ENCODE data around the gene TMEM108. TPM values are rescaled to one million over a fixed set of nuclear protein-coding genes. Genes with fewer than 3 reads are reported as not detected.
A peak's percentile ranks its signal among the peaks of the same experiment; 100 is the strongest.

TMEM108 gene
- total RNA-seq, 6 experiments from 2014 or later = 0.10 to 0.20 TPM; not detected in 4

DNA sequence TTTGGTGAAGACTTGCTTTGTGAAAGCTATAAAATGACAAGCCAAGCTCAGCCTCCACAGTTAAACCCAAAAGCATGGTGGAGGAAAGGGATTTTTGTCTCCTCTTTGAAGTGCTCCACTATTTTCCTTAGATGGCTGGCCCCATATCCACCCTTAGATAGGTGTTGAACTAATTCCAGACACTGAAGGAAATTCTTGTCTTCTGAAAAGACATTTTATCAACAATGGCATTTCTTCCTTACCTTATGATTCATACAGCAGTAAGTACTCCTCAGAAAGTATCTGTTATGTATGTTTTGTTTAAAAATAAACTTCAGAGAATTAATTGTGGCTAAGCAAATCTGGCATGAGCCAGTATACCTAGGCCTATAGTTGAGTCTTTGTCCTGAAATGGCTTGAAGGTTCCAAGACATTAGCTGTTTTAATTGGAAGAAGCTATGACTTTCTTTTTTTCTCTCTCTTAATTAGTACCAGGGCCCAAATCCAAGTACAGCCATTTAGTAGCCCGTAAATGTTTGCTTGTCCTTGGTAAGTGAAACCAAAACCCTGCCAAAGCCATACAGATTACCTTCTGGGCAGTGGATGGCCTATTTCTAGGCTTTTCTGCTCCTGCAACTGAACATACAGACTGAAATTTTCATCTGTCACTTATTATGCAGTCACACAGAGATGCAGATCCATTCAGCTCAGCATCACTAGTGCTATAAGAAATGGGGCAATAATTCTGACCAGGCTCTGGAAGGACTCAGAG is 356.5 kb downstream of the TMEM108 start:
- ATAC-seq (peak in 2 of 4 donors; percentile 18 to 50), DNase-seq (no peak)
- Histone ChIP-seq H3K4me1 (no peaks in the 10 kb centered on the region), H3K4me3 (no peak overlapping the region), H3K27ac (no peak overlapping the region), H3K36me3 (no peaks in the 10 kb centered on the region), H3K9me3 (no peaks in the 10 kb centered on the region), H3K27me3 (no peaks in the 10 kb centered on the region)
- TF ChIP-seq, protein P1, sequence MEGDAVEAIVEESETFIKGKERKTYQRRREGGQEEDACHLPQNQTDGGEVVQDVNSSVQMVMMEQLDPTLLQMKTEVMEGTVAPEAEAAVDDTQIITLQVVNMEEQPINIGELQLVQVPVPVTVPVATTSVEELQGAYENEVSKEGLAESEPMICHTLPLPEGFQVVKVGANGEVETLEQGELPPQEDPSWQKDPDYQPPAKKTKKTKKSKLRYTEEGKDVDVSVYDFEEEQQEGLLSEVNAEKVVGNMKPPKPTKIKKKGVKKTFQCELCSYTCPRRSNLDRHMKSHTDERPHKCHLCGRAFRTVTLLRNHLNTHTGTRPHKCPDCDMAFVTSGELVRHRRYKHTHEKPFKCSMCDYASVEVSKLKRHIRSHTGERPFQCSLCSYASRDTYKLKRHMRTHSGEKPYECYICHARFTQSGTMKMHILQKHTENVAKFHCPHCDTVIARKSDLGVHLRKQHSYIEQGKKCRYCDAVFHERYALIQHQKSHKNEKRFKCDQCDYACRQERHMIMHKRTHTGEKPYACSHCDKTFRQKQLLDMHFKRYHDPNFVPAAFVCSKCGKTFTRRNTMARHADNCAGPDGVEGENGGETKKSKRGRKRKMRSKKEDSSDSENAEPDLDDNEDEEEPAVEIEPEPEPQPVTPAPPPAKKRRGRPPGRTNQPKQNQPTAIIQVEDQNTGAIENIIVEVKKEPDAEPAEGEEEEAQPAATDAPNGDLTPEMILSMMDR (IDR thresholded peaks at IDR 0.05) = no peak
- TF ChIP-seq POLR2A (IDR thresholded peaks at IDR 0.05) = no peak
- intact Hi-C loops (cut with DNase I) = no loop called here
- WGBS (ENCODE audit: insufficient coverage, low coverage, low lambda C conversion rate, missing lambda C conversion rate) = 78% methylated on average over 1 of the region's 1 CpG

DNA sequence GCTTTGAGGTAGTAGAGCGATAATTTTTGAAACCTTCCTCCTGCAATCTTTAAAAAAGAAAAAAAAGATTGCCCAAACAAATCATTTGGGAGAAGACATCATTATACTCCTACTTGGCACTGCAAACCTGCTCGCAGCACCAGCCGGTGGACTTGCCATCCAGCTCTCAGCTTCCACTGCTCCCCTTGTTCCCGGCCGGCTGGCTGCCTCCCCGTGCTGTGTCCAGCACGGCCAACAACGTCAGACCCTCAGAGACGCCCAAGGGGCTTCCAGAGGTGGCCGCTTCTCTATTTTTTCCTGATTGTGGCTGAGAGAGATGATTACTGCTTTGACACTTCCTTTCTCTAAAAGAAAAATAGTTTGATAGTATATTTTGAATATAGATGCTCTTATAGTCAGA is 358.7 kb downstream of the TMEM108 start:
- 73% methylated on average over 9 of the region's 10 CpGs for WGBS (ENCODE audit: insufficient coverage, low coverage, low lambda C conversion rate, missing lambda C conversion rate)
- Histone ChIP-seq H3K4me3 (no peak overlapping the region), H3K27ac (no peak overlapping the region), H3K27me3 (no peaks in the 10 kb centered on the region), H3K36me3 (no peaks in the 10 kb centered on the region), H3K4me1 (no peaks in the 10 kb centered on the region), H3K9me3 (no peaks in the 10 kb centered on the region)
- intact Hi-C loops (cut with DNase I) = no loop called here
- TF ChIP-seq, protein P1 (IDR thresholded peaks at IDR 0.05) = no peak
- TF ChIP-seq POLR2A (IDR thresholded peaks at IDR 0.05) = no peak
- ATAC-seq (no peak), DNase-seq (no peak)

DNA sequence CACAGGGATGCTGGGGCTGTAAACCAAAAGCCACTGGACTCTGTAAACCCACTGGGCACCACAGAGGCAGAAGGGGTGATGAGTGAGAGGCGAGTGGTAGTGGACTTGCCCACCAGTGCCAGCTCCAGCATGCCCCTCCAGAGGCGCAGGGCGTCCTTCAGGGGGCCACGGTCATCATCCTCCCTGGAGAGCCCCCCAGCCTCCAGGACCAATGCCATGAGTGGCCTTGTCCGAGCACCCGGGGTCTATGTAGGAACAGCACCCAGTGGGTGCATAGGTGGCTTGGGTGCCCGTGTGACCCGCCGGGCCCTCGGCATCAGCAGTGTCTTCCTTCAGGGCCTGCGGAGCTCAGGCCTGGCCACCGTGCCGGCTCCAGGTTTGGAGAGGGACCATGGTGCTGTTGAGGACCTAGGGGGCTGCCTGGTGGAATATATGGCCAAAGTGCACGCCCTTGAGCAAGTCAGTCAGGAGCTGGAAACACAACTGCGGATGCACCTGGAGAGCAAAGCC is 361.9 kb downstream of the TMEM108 start, which contains the start of gene BFSP2:
Gene BFSP2, plus strand, starts transcription at position 51 of the 510 bp plus-strand sequence. Its CDS starts 28 bp downstream, at position 79.
- no peak for TF ChIP-seq POLR2A (IDR thresholded peaks at IDR 0.05)
- Histone ChIP-seq H3K27ac (no peak within 1 kb of the TSS), H3K27me3 (no peaks in the 10 kb centered on the region), H3K9me3 (no peaks in the 10 kb centered on the region), H3K36me3 (no peaks in the 10 kb centered on the region), H3K4me3 (no peak within 1 kb of the TSS), H3K4me1 (no peaks in the 10 kb centered on the region)
- intact Hi-C loops (cut with DNase I) = no loop called here
- DNase-seq (no peak), ATAC-seq (no peak)
- WGBS (ENCODE audit: insufficient coverage, low coverage, low lambda C conversion rate, missing lambda C conversion rate) = 60% methylated on average over 1 of the region's 15 CpGs

DNA sequence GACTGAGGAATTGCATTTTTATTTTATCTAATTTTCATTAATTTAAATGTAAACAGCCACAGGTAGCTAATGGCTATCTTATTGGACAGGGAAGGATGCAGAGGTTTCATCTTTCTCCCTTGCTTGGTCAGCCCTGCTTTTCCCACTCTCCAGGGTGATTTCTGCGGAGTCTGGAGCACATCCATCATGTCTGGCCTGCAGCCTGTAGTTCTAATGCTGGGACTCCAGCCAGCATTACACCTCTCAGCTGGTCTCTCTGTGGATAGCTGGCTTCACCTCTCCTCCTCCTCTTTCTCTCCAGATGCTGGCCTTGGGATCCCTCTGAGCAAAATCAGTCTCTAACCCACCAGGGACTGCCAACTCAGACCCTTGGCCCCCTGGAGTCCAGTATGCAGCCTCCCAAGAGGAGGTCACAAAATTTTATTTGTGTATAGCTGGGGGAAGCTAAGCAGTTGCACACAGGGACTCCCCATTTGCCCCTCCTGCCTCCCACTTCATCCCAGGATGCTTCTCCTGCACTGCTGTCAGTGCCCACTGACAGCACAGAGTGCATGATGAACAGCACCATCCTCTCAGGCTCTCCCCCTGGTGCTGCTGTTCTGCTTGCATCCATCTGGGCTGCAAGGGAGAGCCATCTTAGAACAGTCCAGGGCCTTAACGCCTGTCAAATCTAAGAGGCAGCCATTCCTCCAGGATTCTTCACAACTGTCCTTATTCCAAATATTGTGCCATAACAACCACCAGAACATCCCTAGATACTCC is 363.4 kb downstream of the TMEM108 start:
- TF ChIP-seq, protein P1 (IDR thresholded peaks at IDR 0.05) = no peak
- no peak for TF ChIP-seq POLR2A (IDR thresholded peaks at IDR 0.05)

DNA sequence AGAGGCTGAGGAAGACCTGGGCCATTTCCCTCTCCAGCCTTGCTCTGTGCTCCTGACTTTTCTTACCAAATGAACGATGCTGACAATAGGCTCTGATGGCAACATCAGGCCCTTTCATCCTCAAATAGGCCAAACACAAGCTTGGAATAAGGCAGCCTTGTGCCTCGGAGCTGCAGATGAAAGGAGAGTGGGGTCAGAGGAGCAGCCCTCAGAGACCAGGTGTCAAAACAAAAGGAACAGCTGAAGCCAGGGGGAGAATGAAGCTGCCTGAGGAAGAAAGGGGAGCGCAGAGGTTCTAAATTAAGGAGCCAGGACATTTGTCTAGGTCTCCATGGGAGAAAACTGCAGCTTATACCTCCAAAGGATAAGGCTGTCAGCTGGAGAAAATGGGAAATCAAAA is 366.7 kb downstream of the TMEM108 start:
- no peak overlapping the region for H3K27ac ChIP-seq
- H3K4me1 ChIP-seq = no peaks in the 10 kb centered on the region
- 67% methylated on average over 2 of the region's 3 CpGs for WGBS (ENCODE audit: insufficient coverage, low coverage, low lambda C conversion rate, missing lambda C conversion rate)
- no peak overlapping the region for H3K4me3 ChIP-seq
- no peak for TF ChIP-seq POLR2A (IDR thresholded peaks at IDR 0.05)
- TF ChIP-seq, protein P1 (IDR thresholded peaks at IDR 0.05) = no peak
- ATAC-seq (no peak), DNase-seq (no peak)
- H3K9me3 ChIP-seq = no peaks in the 10 kb centered on the region
- intact Hi-C loops (cut with DNase I) = no loop called here
- no peaks in the 10 kb centered on the region for H3K27me3 ChIP-seq
- no peaks in the 10 kb centered on the region for H3K36me3 ChIP-seq

More for the DNA sequence above, 363.4 kb downstream of the TMEM108 start:
- intact Hi-C loops (cut with DNase I) = no loop called here
- ATAC-seq (peak in 1 of 4 donors; percentile 60), DNase-seq (no peak)
- H3K27ac ChIP-seq = no peak overlapping the region
- H3K4me1 ChIP-seq = no peaks in the 10 kb centered on the region
- no peak overlapping the region for H3K4me3 ChIP-seq
- WGBS (ENCODE audit: insufficient coverage, low coverage, low lambda C conversion rate, missing lambda C conversion rate) = 25% methylated on average over 1 of the region's 2 CpGs
- H3K36me3 ChIP-seq = no peaks in the 10 kb centered on the region
- H3K27me3 ChIP-seq = no peaks in the 10 kb centered on the region
- H3K9me3 ChIP-seq = no peaks in the 10 kb centered on the region
